Inflammatory macrophage treated with lipopolysaccharide for 1 hour (primary cell): ENCODE data around the gene HRK.

ENCODE experiments used
- DNase-seq, 2 donors: peaks; one replicate each; pipeline ENCODE4 v3.0.0-alpha.2; 2020 to 2022

HRK gene

GRCh38 chr12:116897476-116897875 is 16.2 kb upstream of the HRK start:
- DNase-seq: no peak

DNA sequence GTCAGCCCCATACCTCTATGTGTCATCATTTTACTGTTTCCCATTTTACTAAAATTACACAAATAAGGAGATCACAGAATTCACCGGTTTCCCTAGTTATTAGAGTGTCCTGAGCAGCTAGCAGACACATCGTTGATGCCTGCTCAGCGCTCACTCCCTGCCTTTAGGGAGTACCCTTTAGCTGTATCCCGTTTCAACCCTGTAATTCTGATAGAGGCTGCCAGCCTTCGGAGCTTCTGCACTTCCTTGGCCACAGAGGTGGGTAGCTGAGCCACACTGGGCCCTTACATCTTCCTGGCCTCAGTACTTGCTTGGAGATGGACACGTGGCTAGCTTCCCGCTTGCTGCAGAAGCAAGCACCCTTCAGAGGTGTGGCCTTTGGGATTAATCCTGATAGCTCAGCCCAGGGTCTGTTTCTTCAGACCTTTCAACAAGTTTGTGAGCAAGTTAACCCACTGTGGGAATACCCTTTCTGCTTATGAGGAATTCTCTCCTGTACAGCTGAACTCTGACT is 15.2 kb upstream of the HRK start:
- DNase-seq: no peak

GRCh38 chr12:116894913-116895312 is 13.7 kb upstream of the HRK start:
- DNase-seq: no peak

DNA sequence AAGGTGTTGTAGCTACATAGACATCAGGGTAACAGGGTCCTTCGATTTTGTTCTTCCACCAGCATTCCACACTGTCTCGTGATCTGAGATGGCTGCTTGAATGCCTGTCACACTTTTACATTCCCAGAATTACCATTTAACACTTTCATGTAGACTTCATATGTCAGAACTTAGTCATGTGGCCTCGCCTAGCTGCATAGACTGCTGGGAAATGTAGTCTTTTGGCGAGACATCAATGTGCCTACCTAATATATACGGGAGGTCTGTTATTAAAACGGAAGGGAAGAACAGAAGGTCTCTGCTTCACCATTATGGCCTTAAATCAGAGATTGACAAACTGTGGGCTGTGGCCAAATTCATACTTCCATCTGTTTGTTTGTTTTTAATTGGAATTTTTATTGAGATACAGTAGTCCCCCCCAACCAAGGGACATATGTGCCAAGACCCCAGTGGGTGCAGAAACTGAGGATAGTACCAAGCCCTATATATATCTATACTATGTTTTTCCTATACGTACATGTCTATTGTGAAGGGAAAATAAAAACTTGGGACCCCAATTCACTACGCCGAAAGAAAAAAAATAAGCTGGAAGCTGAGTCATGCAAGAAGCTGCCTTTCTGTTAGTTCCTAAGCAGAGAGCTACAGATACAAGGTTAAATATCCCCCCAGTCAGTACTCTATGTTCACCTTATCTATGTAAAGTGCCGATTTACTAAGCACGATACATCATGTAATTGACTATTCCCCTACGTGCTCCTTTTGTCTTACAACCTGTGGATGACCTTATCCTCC is 11.3 kb upstream of the HRK start:
- DNase-seq: no peak

GRCh38 chr12:116891019-116891418 is 9.8 kb upstream of the HRK start:
- DNase-seq: no peak

DNA sequence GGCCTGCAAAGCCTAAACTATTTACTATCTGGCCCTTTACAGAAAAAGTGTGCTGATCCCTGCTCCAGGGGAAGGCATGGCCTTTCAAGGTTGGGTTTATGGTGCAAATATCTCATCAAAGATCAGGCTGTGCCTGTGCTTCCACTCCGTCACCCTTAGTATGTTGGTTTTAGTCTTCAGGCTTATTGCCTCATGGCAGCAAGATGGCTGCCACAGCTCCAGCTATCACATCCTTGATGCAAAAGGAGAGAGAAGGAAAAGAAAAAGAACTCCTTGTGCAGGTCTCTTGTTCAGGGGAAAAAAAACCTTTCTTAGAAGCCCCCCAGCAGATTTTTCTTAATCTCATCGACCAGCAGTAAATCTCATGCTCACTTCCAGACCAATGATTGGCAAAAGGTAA is 9.1 kb upstream of the HRK start:
- no peak for DNase-seq

DNA sequence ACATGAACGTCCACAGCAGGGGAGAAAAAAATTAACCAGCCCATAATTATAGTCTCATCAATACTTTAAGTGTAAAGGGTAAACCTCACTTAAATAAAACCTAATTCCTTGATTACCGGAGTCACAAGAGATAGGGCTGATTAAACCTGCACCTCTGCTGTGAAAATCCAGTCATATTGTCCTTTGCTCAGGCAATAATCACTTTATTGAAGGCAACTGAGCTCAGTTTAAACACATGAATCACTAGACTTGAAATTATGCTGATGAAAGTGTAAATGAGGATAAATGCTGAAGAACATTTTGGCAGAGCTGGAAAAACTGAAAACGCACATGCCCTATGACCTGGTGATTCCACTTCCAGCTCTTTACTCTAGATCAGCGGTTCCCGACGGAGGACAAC is 6.7 kb upstream of the HRK start:
- DNase-seq: no peak

- DNase-seq: no peak
Observed at GRCh38 chr12:116887244-116887643, 6.0 kb upstream of the HRK start.

- peak; percentile 55 to 75 for DNase-seq
Observed at GRCh38 chr12:116885491-116885890, 4.2 kb upstream of the HRK start.

DNA sequence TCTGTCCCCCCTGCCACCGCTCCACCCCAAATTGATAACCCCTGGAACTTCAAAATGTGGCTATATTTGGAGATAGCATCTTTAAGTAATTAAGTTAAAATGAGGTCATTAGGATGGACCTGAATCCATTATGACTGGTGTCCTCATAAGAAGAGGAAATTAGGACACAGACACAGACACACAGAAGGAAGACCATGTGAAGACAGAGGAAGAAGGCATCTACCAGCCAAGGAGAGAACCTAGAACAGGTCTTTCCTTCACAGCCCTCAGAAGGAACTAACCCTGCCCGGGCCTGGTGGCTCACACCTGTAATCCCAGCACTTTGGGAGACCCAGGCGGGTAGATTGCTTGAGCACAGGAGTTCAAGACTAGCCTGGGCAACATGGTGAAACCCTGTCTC is 3.6 kb upstream of the HRK start:
- no peak for DNase-seq

DNA sequence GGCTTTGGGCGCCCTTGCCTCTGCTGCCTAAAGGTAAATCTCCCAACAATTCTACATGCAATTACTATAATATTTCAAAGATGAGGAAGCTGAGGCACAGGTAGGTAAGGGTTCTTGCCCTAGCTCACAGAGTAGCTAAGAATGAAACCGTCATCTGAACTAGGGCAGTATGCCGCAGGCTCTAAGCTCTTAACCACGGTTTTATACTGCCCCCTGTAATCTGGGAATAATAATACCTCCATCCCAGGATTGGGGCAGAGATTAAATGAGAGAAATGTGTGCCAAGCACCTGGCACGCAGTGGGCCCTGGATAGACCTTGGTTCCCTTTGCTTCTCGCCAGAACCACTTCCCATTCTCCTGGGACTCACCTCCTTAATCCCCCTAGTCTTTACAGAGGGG is 1.5 kb upstream of the HRK start:
- no peak for DNase-seq

DNA sequence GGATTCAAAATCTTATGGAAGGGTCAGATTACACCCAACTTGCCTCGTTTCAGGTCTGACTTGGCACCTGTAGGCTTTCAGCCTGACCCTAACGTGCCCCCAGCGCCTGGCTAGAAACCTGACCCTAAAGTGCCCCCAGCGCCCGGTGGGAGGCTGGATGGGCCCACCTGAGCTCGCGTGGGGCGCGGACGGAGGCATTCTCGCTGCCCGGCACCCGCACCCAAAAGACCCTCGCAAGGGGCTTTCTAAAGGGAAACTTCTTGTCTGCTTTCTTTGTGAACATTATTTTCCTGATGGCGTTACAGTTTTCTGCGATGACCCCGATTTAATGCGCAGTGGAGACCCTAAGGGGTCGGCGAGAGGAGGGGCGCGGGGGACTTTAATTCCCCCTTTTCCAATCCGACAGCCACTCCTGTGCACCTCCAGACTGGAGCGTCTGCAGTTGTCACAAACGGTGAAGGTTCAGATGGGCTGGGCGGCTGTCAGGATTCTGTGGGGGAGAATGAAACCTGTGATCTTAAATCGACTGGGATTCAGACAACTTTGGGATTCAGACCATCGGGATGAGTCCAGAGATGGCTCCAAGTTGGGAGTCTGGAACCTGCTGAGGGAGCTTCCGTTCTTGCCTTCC is 751 bp upstream of the HRK start:
- DNase-seq: no peak

GRCh38 chr12:116880817-116881324 is 370 bp downstream of the HRK start:
- DNase-seq: no peak

- DNase-seq: no peak
Observed at GRCh38 chr12:116880213-116880816, 926 bp downstream of the HRK start.

GRCh38 chr12:116879509-116880212 is 1.6 kb downstream of the HRK start:
- no peak for DNase-seq

- no peak for DNase-seq
Observed at GRCh38 chr12:116878567-116879508, 2.4 kb downstream of the HRK start.

GRCh38 chr12:116876151-116876869 is 4.9 kb downstream of the HRK start:
- no peak for DNase-seq

GRCh38 chr12:116874324-116874995 is 6.8 kb downstream of the HRK start:
- DNase-seq: no peak

DNA sequence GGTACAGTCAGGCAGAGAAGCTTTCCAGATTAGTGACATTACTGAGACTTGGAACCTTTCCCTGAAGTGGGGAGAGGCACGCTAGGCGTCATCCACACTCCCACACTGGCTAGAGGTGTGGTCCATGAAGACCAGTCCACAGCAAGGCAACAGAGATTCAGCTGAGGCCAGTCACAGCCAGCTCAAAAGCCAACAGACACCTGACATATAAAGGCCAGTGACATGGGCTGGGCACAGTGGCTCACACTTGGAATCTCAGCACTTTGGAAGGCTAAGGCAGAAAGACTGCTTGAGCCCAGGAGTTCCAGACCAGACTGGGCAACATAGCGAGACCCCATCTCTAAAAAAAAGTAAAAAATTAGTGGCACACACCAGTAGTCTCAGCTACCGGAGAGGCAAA is 10.9 kb downstream of the HRK start:
- DNase-seq: no peak

GRCh38 chr12:116867523-116867922 is 13.7 kb downstream of the HRK start:
- no peak for DNase-seq
